HCT116 (cell line): ENCODE data around the gene GTF2H2.
"Not testable (repeated sequence)": the region's sequence is repeated elsewhere in the genome, so short reads cannot be mapped to it uniquely, and the experiment has no call there.

Source experiments
- CTCF ChIP-seq, 3 experiments: fragments of 200-600 bp in 1 of 3; sonication (generic) in 1 of 3; IDR thresholded peaks in 2 of 3; conservative IDR thresholded peaks in 1 of 3; 2 replicates each; pipeline ENCODE4 v1.5.1; 2012 to 2017; ENCODE audit warnings: low read depth in 2 of 3, low read length in 2 of 3, antibody characterized with exemption in 1 of 3, borderline replicate concordance in 1 of 3, control low read depth in 1 of 3, mild to moderate bottlenecking in 1 of 3, mixed read lengths in 1 of 3, mixed run types in 1 of 3, moderate library complexity in 1 of 3; ENCODE audit not compliant: insufficient read depth in 1 of 3
- EZH2 ChIP-seq: fragments of 200-600 bp; sonication (generic); IDR thresholded peaks from 2 replicates; pipeline ENCODE4 v1.6.1; 2017; ENCODE audit warnings: antibody characterized with exemption, mixed run types
- POLR2A ChIP-seq: IDR thresholded peaks from 2 replicates; pipeline ENCODE4 v1.7.0; 2011; ENCODE audit warnings: borderline replicate concordance; ENCODE audit not compliant: insufficient read depth, insufficient read length; ENCODE audit errors: extremely low read depth
- POLR2AphosphoS5 ChIP-seq: IDR thresholded peaks from 2 replicates; pipeline ENCODE4 v1.6.1; 2011; ENCODE audit warnings: mild to moderate bottlenecking, low read depth, low read length, moderate library complexity
- RAD21 ChIP-seq: IDR thresholded peaks from 2 replicates; pipeline ENCODE4 v1.6.1; 2012; ENCODE audit warnings: low read depth, mild to moderate bottlenecking

- not testable (repeated sequence) for TF ChIP-seq POLR2A; CTCF (IDR thresholded peaks at IDR 0.05 in 2 of 3, conservative IDR thresholded peaks at IDR 0.05 in 1 of 3; ENCODE audit: borderline replicate concordance in 1 of 3, insufficient read depth in 1 of 3, low read depth in 2 of 3, low read length in 2 of 3); RAD21; EZH2; POLR2AphosphoS5
These were observed 22.3 kb upstream of the GTF2H2 start for GRCh38 chr5:71089773-71090172.
